Osteocyte (in vitro differentiated cells): Measurements from ENCODE around the gene CNTNAP2. TPM values are rescaled to one million over a fixed set of nuclear protein-coding genes. Genes with fewer than 3 reads are reported as not detected.

Experiments
- DNase-seq: peaks from one replicate; pipeline ENCODE4 v3.0.0; 2021; ENCODE audit warnings: mixed read lengths; ENCODE audit not compliant: unreplicated experiment; ENCODE audit errors: extremely low spot score
- H3K27ac Mint-ChIP-seq: one replicate; pipeline ENCODE4 v1.8.0; 2021; ENCODE audit warnings: mild to moderate bottlenecking, mixed read lengths; ENCODE audit not compliant: unreplicated experiment
- H3K27me3 Mint-ChIP-seq: one replicate; pipeline ENCODE4 v1.8.0; 2021; ENCODE audit warnings: mixed read lengths; ENCODE audit not compliant: unreplicated experiment
- H3K36me3 Mint-ChIP-seq: one replicate; pipeline ENCODE4 v1.8.0; 2021; ENCODE audit warnings: mixed read lengths; ENCODE audit not compliant: unreplicated experiment
- H3K4me1 Mint-ChIP-seq: one replicate; pipeline ENCODE4 v1.8.0; 2021; ENCODE audit warnings: mixed read lengths; ENCODE audit not compliant: unreplicated experiment
- H3K4me3 Mint-ChIP-seq: one replicate; pipeline ENCODE4 v1.8.0; 2021; ENCODE audit warnings: mild to moderate bottlenecking, moderate library complexity, mixed read lengths; ENCODE audit not compliant: unreplicated experiment
- H3K9me3 Mint-ChIP-seq: one replicate; pipeline ENCODE4 v1.8.0; 2021; ENCODE audit warnings: mixed read lengths; ENCODE audit not compliant: unreplicated experiment
- CTCF ChIP-seq: fragments of 200-600 bp; sonication (generic); IDR thresholded peaks from 2 replicates; pipeline ENCODE4 v1.5.0; 2021; ENCODE audit warnings: antibody characterized with exemption, mild to moderate bottlenecking, moderate library complexity
- total RNA-seq: library from RNA; stranded (reverse); gene quantifications from 2 replicates; pipeline ENCODE4 v1.2.1, GENCODE V29; 2021

Gene CNTNAP2
- total RNA-seq, 1 donor from 2014 or later: 1.4 TPM

DNA sequence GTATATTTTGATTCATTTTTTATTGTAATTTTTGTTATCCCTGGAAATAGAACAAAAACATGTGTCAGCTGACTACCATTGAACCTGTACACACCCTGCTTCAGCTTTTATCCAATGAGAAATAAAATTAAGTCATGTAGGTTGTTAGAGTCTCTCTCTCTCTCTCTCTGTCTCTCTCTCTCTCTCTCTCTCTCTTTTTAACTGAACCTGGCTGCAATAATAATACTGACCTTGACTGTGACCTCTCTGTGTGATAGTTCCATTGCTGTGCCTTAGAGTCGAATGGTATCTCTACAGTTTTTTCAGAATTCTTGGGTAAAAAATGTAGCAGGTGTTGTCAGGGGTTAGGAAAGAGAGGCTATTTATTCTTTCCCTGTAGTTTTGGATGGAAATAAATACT, 637.8 kb downstream of the CNTNAP2 start:
- H3K27ac Mint-ChIP-seq: no peak overlapping the region
- no peaks in the 10 kb centered on the region for H3K36me3 Mint-ChIP-seq
- peaks cover 8% of the 10 kb centered on the region for H3K9me3 Mint-ChIP-seq
- no peak overlapping the region for H3K4me3 Mint-ChIP-seq
- TF ChIP-seq CTCF: no peak
- H3K27me3 Mint-ChIP-seq: no peaks in the 10 kb centered on the region
- DNase-seq: no peak
- H3K4me1 Mint-ChIP-seq: no peaks in the 10 kb centered on the region

DNA sequence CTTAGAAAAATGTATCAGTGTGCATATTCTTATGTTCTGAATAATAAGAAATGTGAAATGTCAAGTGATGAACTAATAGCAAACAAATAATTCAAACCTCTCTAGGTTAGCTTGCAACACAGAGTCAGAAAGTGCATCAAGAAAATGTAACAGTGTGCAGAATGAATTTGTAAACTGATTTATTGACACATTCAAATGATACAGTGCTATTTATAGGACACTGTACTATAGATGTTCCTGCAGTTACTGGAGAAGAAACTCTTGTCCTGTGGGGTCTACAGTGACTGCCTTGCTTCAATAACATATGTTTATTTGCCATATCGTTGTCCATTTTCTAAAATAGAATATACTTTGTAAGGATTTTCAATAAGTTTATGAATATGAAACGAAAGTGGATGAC, 639.0 kb downstream of the CNTNAP2 start:
- H3K4me3 Mint-ChIP-seq: no peak overlapping the region
- no peak for DNase-seq
- no peak for TF ChIP-seq CTCF
- no peak overlapping the region for H3K27ac Mint-ChIP-seq
- peaks cover 8% of the 10 kb centered on the region for H3K9me3 Mint-ChIP-seq
- H3K27me3 Mint-ChIP-seq: no peaks in the 10 kb centered on the region
- no peaks in the 10 kb centered on the region for H3K36me3 Mint-ChIP-seq
- H3K4me1 Mint-ChIP-seq: no peaks in the 10 kb centered on the region

DNA sequence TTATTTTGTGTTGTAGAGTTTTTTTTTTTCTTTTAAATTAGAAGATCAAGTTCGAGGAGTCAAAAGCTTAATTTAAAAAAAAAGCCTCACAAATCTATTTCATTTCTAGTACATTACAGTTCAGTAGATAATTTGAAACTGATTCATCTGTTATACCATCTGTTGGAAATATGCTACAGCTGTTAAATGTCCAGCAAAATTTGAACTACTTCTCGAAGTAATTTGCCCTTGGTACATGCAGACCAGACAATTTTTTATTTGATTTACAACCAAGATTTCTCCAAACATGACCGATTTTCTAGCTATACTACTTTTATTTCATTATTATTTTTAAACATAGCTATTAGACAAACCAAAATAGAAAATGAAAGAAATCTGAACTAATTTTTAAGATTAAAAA, 647.9 kb downstream of the CNTNAP2 start:
- TF ChIP-seq CTCF: no peak
- Mint-ChIP-seq H3K27ac (no peak overlapping the region), H3K4me1 (no peaks in the 10 kb centered on the region), H3K36me3 (no peaks in the 10 kb centered on the region), H3K4me3 (no peak overlapping the region), H3K9me3 (no peaks in the 10 kb centered on the region), H3K27me3 (no peaks in the 10 kb centered on the region)
- no peak for DNase-seq

- no peak for DNase-seq
- Mint-ChIP-seq H3K36me3 (no peaks in the 10 kb centered on the region), H3K4me1 (no peaks in the 10 kb centered on the region), H3K4me3 (no peak overlapping the region), H3K27ac (no peak overlapping the region), H3K9me3 (no peaks in the 10 kb centered on the region), H3K27me3 (no peaks in the 10 kb centered on the region)
- no peak for TF ChIP-seq CTCF
Observed at GRCh38 chr7:146768957-146769356, 652.4 kb downstream of the CNTNAP2 start.

GRCh38 chr7:146772601-146773000, 656.0 kb downstream of the CNTNAP2 start:
- TF ChIP-seq CTCF: peak; percentile 35
- no peaks in the 10 kb centered on the region for H3K4me1 Mint-ChIP-seq
- no peaks in the 10 kb centered on the region for H3K9me3 Mint-ChIP-seq
- H3K27me3 Mint-ChIP-seq: no peaks in the 10 kb centered on the region
- H3K36me3 Mint-ChIP-seq: no peaks in the 10 kb centered on the region
- no peak overlapping the region for H3K4me3 Mint-ChIP-seq
- DNase-seq: no peak
- no peak overlapping the region for H3K27ac Mint-ChIP-seq
